GM23338 (cell line): ENCODE data around the gene ENTPD7. TPM values are rescaled to one million over a fixed set of nuclear protein-coding genes. Genes with fewer than 3 reads are reported as not detected.

Source experiments
- ATAC-seq: fragments of 200-7000 bp; cut with Tn5 transposase; 3 replicates; pipeline ENCODE4 v1.9.1; 2020
- DNase-seq: peaks from one replicate; pipeline ENCODE4 v3.0.0-alpha.2; 2015; ENCODE audit warnings: low spot score
- H2AFZ ChIP-seq: fragments of 200-600 bp; sonication (generic); 2 replicates; pipeline ENCODE4 v1.8.0; 2016; ENCODE audit warnings: antibody characterized with exemption, mild to moderate bottlenecking, moderate library complexity
- H3F3A ChIP-seq: fragments of 200-600 bp; sonication (generic); replicated peaks from 2 replicates; pipeline ENCODE4 v1.8.0; 2017; ENCODE audit warnings: antibody characterized with exemption, mixed run types, low read depth
- H3K27ac ChIP-seq: fragments of 200-600 bp; sonication (generic); 2 replicates; pipeline ENCODE4 v1.6.1; 2016; ENCODE audit warnings: low read depth
- H3K27me3 ChIP-seq: fragments of 200-600 bp; sonication (generic); 2 replicates; pipeline ENCODE4 v1.8.0; 2016; ENCODE audit warnings: mild to moderate bottlenecking, mixed run types, moderate library complexity; ENCODE audit not compliant: insufficient read depth
- H3K36me3 ChIP-seq: fragments of 200-600 bp; sonication (generic); 2 replicates; pipeline ENCODE4 v1.8.0; 2016; ENCODE audit warnings: mild to moderate bottlenecking; ENCODE audit not compliant: insufficient read depth
- H3K4me1 ChIP-seq: fragments of 200-600 bp; sonication (generic); 2 replicates; pipeline ENCODE4 v1.8.0; 2016; ENCODE audit warnings: mild to moderate bottlenecking, moderate library complexity; ENCODE audit not compliant: insufficient read depth
- H3K4me2 ChIP-seq: fragments of 200-600 bp; sonication (generic); 2 replicates; pipeline ENCODE4 v1.7.1; 2017; ENCODE audit warnings: mixed run types
- H3K4me3 ChIP-seq: fragments of 200-600 bp; sonication (generic); 2 replicates; pipeline ENCODE4 v1.6.1; 2016; ENCODE audit warnings: mixed run types
- H3K79me2 ChIP-seq: fragments of 200-600 bp; sonication (generic); replicated peaks from 2 replicates; pipeline ENCODE4 v1.8.0; 2017; ENCODE audit warnings: mild to moderate bottlenecking; ENCODE audit not compliant: insufficient read depth
- H3K9me2 ChIP-seq: fragments of 200-600 bp; sonication (generic); 2 replicates; pipeline ENCODE4 v1.8.0; 2017; ENCODE audit not compliant: insufficient read depth
- H4K20me1 ChIP-seq: fragments of 200-600 bp; sonication (generic); replicated peaks from 2 replicates; pipeline ENCODE4 v1.8.0; 2017; ENCODE audit warnings: mild to moderate bottlenecking; ENCODE audit not compliant: insufficient read depth
- H3K27ac Mint-ChIP-seq: 2 replicates; pipeline ENCODE4 v1.8.0; 2020; ENCODE audit warnings: inconsistent platforms, mild to moderate bottlenecking, moderate library complexity, mixed read lengths
- H3K27me3 Mint-ChIP-seq: 3 replicates; pipeline ENCODE4 v1.8.0; 2022; ENCODE audit warnings: low read depth, mild to moderate bottlenecking, moderate library complexity, mixed read lengths, inconsistent platforms; ENCODE audit not compliant: insufficient read depth, poor library complexity
- H3K36me3 Mint-ChIP-seq: 3 replicates; pipeline ENCODE4 v1.8.0; 2021; ENCODE audit warnings: low read depth, mild to moderate bottlenecking, inconsistent platforms, moderate library complexity, mixed read lengths
- H3K4me1 Mint-ChIP-seq: 3 replicates; pipeline ENCODE4 v1.8.0; 2020; ENCODE audit warnings: mild to moderate bottlenecking, inconsistent platforms, mixed read lengths
- H3K4me3 Mint-ChIP-seq: 3 replicates; pipeline ENCODE4 v1.8.0; 2021; ENCODE audit warnings: moderate library complexity, mild to moderate bottlenecking, inconsistent platforms, mixed read lengths
- H3K9me3 Mint-ChIP-seq: 3 replicates; pipeline ENCODE4 v1.8.0; 2020; ENCODE audit warnings: moderate library complexity, mild to moderate bottlenecking, inconsistent platforms, mixed read lengths
- CREB1 ChIP-seq: fragments of 250-450 bp; sonication (Bioruptor Pico); IDR thresholded peaks from 2 replicates; pipeline ENCODE4 v1.5.0; 2020; ENCODE audit warnings: low read depth, mild to moderate bottlenecking, moderate library complexity
- CTCF ChIP-seq, 2 experiments: fragments of 200-600 bp in 1 of 2; sonication (generic) in 1 of 2; conservative IDR thresholded peaks; 2 replicates each; pipeline versions ENCODE4 v1.5.1 to v1.6.1; 2016 to 2017; ENCODE audit warnings: antibody characterized with exemption in 2 of 2, low read depth in 2 of 2, mild to moderate bottlenecking in 2 of 2, moderate library complexity in 1 of 2
- ETS1 ChIP-seq: IDR thresholded peaks from 2 replicates; pipeline ENCODE4 v1.6.1; 2016; ENCODE audit warnings: antibody characterized with exemption
- EZH2 ChIP-seq: fragments of 200-600 bp; sonication (generic); IDR thresholded peaks from one replicate; pipeline ENCODE4 v1.8.0; 2017; ENCODE audit warnings: antibody characterized with exemption, mild to moderate bottlenecking, low read depth; ENCODE audit not compliant: unreplicated experiment
- JUNB ChIP-seq: IDR thresholded peaks from one replicate; pipeline ENCODE4 v1.6.1; 2016; ENCODE audit warnings: antibody characterized with exemption; ENCODE audit not compliant: unreplicated experiment
- POLR2AphosphoS5 ChIP-seq: IDR thresholded peaks from 2 replicates; pipeline ENCODE4 v1.6.1; 2016; ENCODE audit warnings: antibody characterized with exemption, low read depth
- REST ChIP-seq: IDR thresholded peaks from one replicate; pipeline ENCODE4 v1.6.1; 2018; ENCODE audit warnings: antibody characterized with exemption; ENCODE audit not compliant: unreplicated experiment
- STAT1 ChIP-seq: IDR thresholded peaks from one replicate; pipeline ENCODE4 v1.6.1; 2016; ENCODE audit warnings: antibody characterized with exemption; ENCODE audit not compliant: unreplicated experiment
- ZNF114 ChIP-seq: fragments of 250-450 bp; sonication (Bioruptor Pico); IDR thresholded peaks from 2 replicates; pipeline ENCODE4 v1.5.0; 2020; ENCODE audit warnings: mild to moderate bottlenecking, moderate library complexity
- ZNF331 ChIP-seq: fragments of 250-450 bp; sonication (Bioruptor Pico); IDR thresholded peaks from 2 replicates; pipeline ENCODE4 v1.5.0; 2020; ENCODE audit warnings: low read depth, mild to moderate bottlenecking, moderate library complexity
- ZNF462 ChIP-seq: fragments of 250-450 bp; sonication (Bioruptor Pico); IDR thresholded peaks from 2 replicates; pipeline ENCODE4 v1.5.0; 2020; ENCODE audit warnings: mild to moderate bottlenecking, moderate library complexity
- polyA plus RNA-seq: library from polyadenylated mRNA; unstranded; fragments of >200 nt; fragmentation: Nextera tagmentation; extraction: Ambion mirVana; gene quantifications from 2 replicates; pipeline ENCODE4 v1.2.1, GENCODE V29; 2016
- total RNA-seq: library from RNA; depleted of rRNA; stranded (reverse); fragments of >200 nt; shearing (Covaris generic); gene quantifications from 2 replicates; pipeline ENCODE4 v1.2.3, GENCODE V29; 2014

Gene ENTPD7
- total and polyA plus RNA-seq, 2 experiments from 2014 or later = 1.7 to 12.6 TPM

- TF ChIP-seq CTCF (conservative IDR thresholded peaks at IDR 0.05; ENCODE audit: low read depth in 2 of 2) = no peak
Observed at GRCh38 chr10:99673492-99673891, 14.2 kb downstream of the ENTPD7 start (continued).

GRCh38 chr10:99674762-99675161 is 15.5 kb downstream of the ENTPD7 start:
- Histone ChIP-seq H3K27me3 (no peaks in the 10 kb centered on the region), H4K20me1 (no peaks in the 10 kb centered on the region; the same call in none of the 2 replicates), H3K4me3 (no peak overlapping the region), H3K79me2 (no peaks in the 10 kb centered on the region), H2AFZ (no peak overlapping the region), H3K27ac (no peak overlapping the region), H3K4me2 (no peak overlapping the region), H3K9me2 (no peaks in the 10 kb centered on the region), H3K36me3 (no peaks in the 10 kb centered on the region), H3K4me1 (no peaks in the 10 kb centered on the region), H3F3A (no peaks in the 10 kb centered on the region)
- ATAC-seq (no peak), DNase-seq (no peak)
- H3K4me3 Mint-ChIP-seq = no peak overlapping the region
- no peaks in the 10 kb centered on the region for H3K9me3 Mint-ChIP-seq
- no peak overlapping the region for H3K27ac Mint-ChIP-seq
- H3K4me1 Mint-ChIP-seq = no peaks in the 10 kb centered on the region
- no peaks in the 10 kb centered on the region for H3K36me3 Mint-ChIP-seq
- no peaks in the 10 kb centered on the region for H3K27me3 Mint-ChIP-seq
- no peak for TF ChIP-seq ETS1
- no peak for TF ChIP-seq JUNB
- TF ChIP-seq STAT1 = no peak
- TF ChIP-seq EZH2 = no peak
- TF ChIP-seq ZNF331 (CRISPR knock-in tag) = no peak
- no peak for TF ChIP-seq CREB1 (CRISPR knock-in tag)
- no peak for TF ChIP-seq ZNF462 (CRISPR knock-in tag)
- TF ChIP-seq POLR2AphosphoS5 = no peak
- TF ChIP-seq REST = no peak
- no peak for TF ChIP-seq ZNF114 (CRISPR knock-in tag)
